Adipose tissue (tissue), 3 donors: ENCODE measurements around the gene FOS. TPM values are rescaled to one million over a fixed set of nuclear protein-coding genes. Genes with fewer than 3 reads are reported as not detected.

ENCODE experiments used
- H3K27ac ChIP-seq: one replicate; pipeline ENCODE4 v1.5.1; 2013; ENCODE audit warnings: low read depth, low read length
- WGBS, 3 donors: extraction: QIAGEN DNeasy Blood & Tissue Kit; methylation state at CpG; one replicate each; pipeline ENCODE4 v1.1.7; 2013; 5-methylcytosine and 5-hydroxymethylcytosine counted together
- polyA plus RNA-seq, 3 donors: library from polyadenylated mRNA; stranded (reverse); fragments of 200-250 nt; gene quantifications; one replicate each; pipeline ENCODE4 v1.2.3, GENCODE V29; 2013
- donor health status: healthy with polysubstance abuse.
- donor health status: Bipolar disorder and iron deficiency.
- donor health status: healthy.

The FOS gene
- polyA plus RNA-seq, 3 donors, result 170 to 1,921 (median 1,284) TPM

GRCh38 chr14:75247939-75248338, 30.7 kb upstream of the FOS start:
- 84 to 87% (median 86%) methylated on average over 6 of the region's 6 CpGs for WGBS, 3 donors
- no peak overlapping the region for H3K27ac ChIP-seq

- WGBS, 3 donors, result 54 to 67% (median 62%) methylated on average over 10 of the region's 10 CpGs
- H3K27ac ChIP-seq, result no peak overlapping the region
These were observed 29.2 kb upstream of the FOS start for GRCh38 chr14:75249251-75249957.

GRCh38 chr14:75249958-75250336, 28.7 kb upstream of the FOS start:
- WGBS, 3 donors, result 62 to 86% (median 77%) methylated on average over 2 of the region's 2 CpGs
- H3K27ac ChIP-seq, result no peak overlapping the region

GRCh38 chr14:75250800-75251199, 27.8 kb upstream of the FOS start:
- no peak overlapping the region for H3K27ac ChIP-seq
- WGBS, 3 donors, result 86 to 89% (median 86%) methylated on average over 4 of the region's 4 CpGs

- no peak overlapping the region for H3K27ac ChIP-seq
- WGBS, 3 donors, result 48 to 82% (median 77%) methylated on average over 10 of the region's 10 CpGs
These were observed 26.3 kb upstream of the FOS start for GRCh38 chr14:75252254-75252837.

- 21 to 71% (median 69%) methylated on average over 6 of the region's 6 CpGs for WGBS, 3 donors
- no peak overlapping the region for H3K27ac ChIP-seq
These were observed 24.2 kb upstream of the FOS start for GRCh38 chr14:75254381-75254822.

GRCh38 chr14:75254901-75255584, 23.6 kb upstream of the FOS start:
- 47 to 53% (median 50%) methylated on average over 7 of the region's 7 CpGs for WGBS, 3 donors
- H3K27ac ChIP-seq, result no peak overlapping the region

- WGBS, 3 donors, result 13 to 15% (median 15%) methylated on average over 12 of the region's 12 CpGs
- peak overlapping the region; percentile 96 for H3K27ac ChIP-seq
These were observed 20.4 kb upstream of the FOS start for GRCh38 chr14:75258079-75258802.

GRCh38 chr14:75258803-75259509, 19.7 kb upstream of the FOS start:
- 0 to 1% (median 1%) methylated on average over 40 of the region's 40 CpGs for WGBS, 3 donors
- H3K27ac ChIP-seq, result peak overlapping the region; percentile 96

- H3K27ac ChIP-seq, result peak overlapping the region; percentile 94
- WGBS, 3 donors, result 3 to 16% (median 13%) methylated on average over 7 of the region's 7 CpGs
These were observed 19.1 kb upstream of the FOS start for GRCh38 chr14:75259510-75259855.

GRCh38 chr14:75260025-75260763, 18.4 kb upstream of the FOS start:
- H3K27ac ChIP-seq, result no peak overlapping the region
- 52 to 64% (median 63%) methylated on average over 8 of the region's 8 CpGs for WGBS, 3 donors

GRCh38 chr14:75261820-75262219, 16.8 kb upstream of the FOS start:
- no peak overlapping the region for H3K27ac ChIP-seq
- WGBS, 3 donors, result 88 to 94% (median 90%) methylated on average over 5 of the region's 5 CpGs

GRCh38 chr14:75262641-75263040, 16.0 kb upstream of the FOS start:
- 96 to 98% (median 97%) methylated on average over 2 of the region's 2 CpGs for WGBS, 3 donors
- no peak overlapping the region for H3K27ac ChIP-seq

GRCh38 chr14:75264036-75264435, 14.6 kb upstream of the FOS start:
- H3K27ac ChIP-seq, result no peak overlapping the region
- 60 to 96% (median 94%) methylated on average over 3 of the region's 3 CpGs for WGBS, 3 donors

- WGBS, 3 donors, result 57 to 58% (median 57%) methylated on average over 3 of the region's 3 CpGs
- no peak overlapping the region for H3K27ac ChIP-seq
These were observed 11.4 kb upstream of the FOS start for GRCh38 chr14:75267141-75267721.

- H3K27ac ChIP-seq, result no peak overlapping the region
- WGBS, 3 donors, result 48 to 64% (median 64%) methylated on average over 7 of the region's 7 CpGs
These were observed 9.7 kb upstream of the FOS start for GRCh38 chr14:75268633-75269550.

GRCh38 chr14:75271514-75271913, 7.1 kb upstream of the FOS start:
- WGBS, 3 donors, result 94 to 97% (median 95%) methylated on average over 9 of the region's 9 CpGs
- no peak overlapping the region for H3K27ac ChIP-seq
